C4-2B (cell line): ENCODE data around the gene RECQL.

ENCODE experiments used
- CTCF ChIP-seq: fragments of 450-650 bp; conservative IDR thresholded peaks from 2 replicates; pipeline ENCODE4 v1.5.1; 2017; ENCODE audit warnings: mild to moderate bottlenecking
- ZFX ChIP-seq: fragments of 450-650 bp; IDR thresholded peaks from 2 replicates; pipeline ENCODE4 v1.6.1; 2017

GRCh38 chr12:21518451-21518850, 17.0 kb upstream of the RECQL start:
- TF ChIP-seq CTCF (no peak), ZFX (no peak)
